Hepatocyte (in vitro differentiated cells): ENCODE data around the gene AANAT. TPM values are rescaled to one million over a fixed set of nuclear protein-coding genes. Genes with fewer than 3 reads are reported as not detected.

ENCODE experiments used
- DNase-seq: peaks from one replicate; pipeline ENCODE4 v3.0.0-alpha.2; 2016; ENCODE audit warnings: low spot score
- H2AFZ ChIP-seq: fragments of 200-600 bp; sonication (generic); 2 replicates; pipeline ENCODE4 v1.6.0; 2016; ENCODE audit warnings: antibody characterized with exemption, mild to moderate bottlenecking
- H3K27ac ChIP-seq: fragments of 200-600 bp; sonication (generic); 2 replicates; pipeline ENCODE4 v1.5.1; 2016; ENCODE audit warnings: mild to moderate bottlenecking
- H3K27me3 ChIP-seq: fragments of 200-600 bp; sonication (generic); 2 replicates; pipeline ENCODE4 v1.6.1; 2016
- H3K36me3 ChIP-seq: fragments of 200-600 bp; sonication (generic); replicated peaks from 2 replicates; pipeline ENCODE4 v1.5.1; 2016; ENCODE audit warnings: low read depth; ENCODE audit not compliant: insufficient read depth
- H3K4me1 ChIP-seq: fragments of 200-600 bp; sonication (generic); 2 replicates; pipeline ENCODE4 v1.5.1; 2016; ENCODE audit warnings: mild to moderate bottlenecking, moderate library complexity; ENCODE audit not compliant: insufficient read depth
- H3K4me2 ChIP-seq: fragments of 200-600 bp; sonication (generic); 2 replicates; pipeline ENCODE4 v1.6.0; 2016
- H3K4me3 ChIP-seq: fragments of 200-600 bp; sonication (generic); 2 replicates; pipeline ENCODE4 v1.5.1; 2016; ENCODE audit warnings: mild to moderate bottlenecking
- H3K79me2 ChIP-seq: fragments of 200-600 bp; sonication (generic); 2 replicates; pipeline ENCODE4 v1.6.0; 2017; ENCODE audit warnings: mild to moderate bottlenecking
- H3K9me2 ChIP-seq: fragments of 200-600 bp; sonication (generic); replicated peaks from 2 replicates; pipeline ENCODE4 v1.6.0; 2017; ENCODE audit warnings: mild to moderate bottlenecking; ENCODE audit not compliant: insufficient read depth
- H3K9me3 ChIP-seq: fragments of 200-600 bp; sonication (generic); 2 replicates; pipeline ENCODE4 v1.5.1; 2016; ENCODE audit warnings: low read depth, mild to moderate bottlenecking
- H4K20me1 ChIP-seq: fragments of 200-600 bp; sonication (generic); 2 replicates; pipeline ENCODE4 v1.6.0; 2016; ENCODE audit warnings: mild to moderate bottlenecking; ENCODE audit not compliant: insufficient read depth, poor library complexity, severe bottlenecking
- EZH2 ChIP-seq: fragments of 200-600 bp; sonication (generic); IDR thresholded peaks from 2 replicates; pipeline ENCODE4 v1.6.1; 2016; ENCODE audit warnings: antibody characterized with exemption, mild to moderate bottlenecking, borderline replicate concordance
- EZH2phosphoT487 ChIP-seq: fragments of 200-600 bp; sonication (generic); IDR thresholded peaks from one replicate; pipeline ENCODE4 v1.6.1; 2018; ENCODE audit warnings: antibody characterized with exemption, mild to moderate bottlenecking, low read depth, moderate library complexity; ENCODE audit not compliant: unreplicated experiment, severe bottlenecking
- WGBS: methylation state at CpG from one replicate; pipeline ENCODE4 v1.1.6; 2016; ENCODE audit warnings: low lambda C conversion rate; ENCODE audit errors: missing lambda C conversion rate; 5-methylcytosine and 5-hydroxymethylcytosine counted together
- polyA plus RNA-seq: library from polyadenylated mRNA; unstranded; fragments of >200 nt; fragmentation: Nextera tagmentation; extraction: Ambion mirVana; gene quantifications from 2 replicates; pipeline ENCODE4 v1.2.1, GENCODE V29; 2016
- total RNA-seq: library from RNA; depleted of rRNA; stranded (reverse); fragments of >200 nt; gene quantifications from 2 replicates; pipeline ENCODE4 v1.2.3, GENCODE V29; 2014
- TF ChIP-seq, protein P1 (sequence below): fragments of 200-600 bp; sonication (generic); IDR thresholded peaks from 2 replicates; pipeline ENCODE4 v1.5.1; 2016; ENCODE audit warnings: antibody characterized with exemption, mild to moderate bottlenecking; ENCODE audit not compliant: poor library complexity

AANAT gene
- total and polyA plus RNA-seq, 2 experiments from 2014 or later, result not detected

DNA sequence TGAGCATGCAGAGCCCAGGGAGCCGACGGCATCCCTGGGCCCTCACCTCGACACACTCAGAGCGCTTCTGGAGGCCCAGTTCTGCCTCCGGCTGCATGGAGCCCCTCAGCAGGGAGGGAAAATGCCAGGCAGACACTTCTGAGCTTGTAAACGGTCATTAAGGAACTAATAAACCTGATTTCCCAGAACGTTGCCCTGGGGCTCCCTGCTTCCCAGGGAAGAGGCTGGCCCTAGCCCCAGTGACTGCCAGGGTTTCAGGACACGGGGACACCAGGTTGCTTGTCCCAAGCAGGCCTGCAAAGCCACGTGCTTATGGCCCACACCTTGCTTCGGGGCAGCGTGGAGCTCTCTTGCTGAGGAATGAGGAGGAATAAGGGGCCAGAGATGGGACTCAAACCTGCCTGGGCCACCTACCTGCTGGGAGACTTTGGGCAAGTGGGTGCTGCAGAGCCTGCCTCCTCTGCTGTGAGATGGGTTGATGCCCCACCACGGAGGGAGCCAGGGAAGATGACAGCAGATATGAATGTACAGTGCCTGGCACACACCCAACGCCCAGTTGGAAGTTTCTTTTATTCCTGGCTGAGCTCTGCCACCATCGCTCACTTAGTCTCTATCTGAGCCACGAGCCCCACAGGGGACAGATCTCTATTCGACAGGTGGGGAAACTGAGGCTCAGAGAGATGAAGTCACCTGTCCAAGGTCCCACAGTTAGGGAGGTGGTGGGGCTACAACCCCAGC is 28.4 kb downstream of the AANAT start:
- 70% methylated on average over 15 of the region's 16 CpGs for WGBS
- Histone ChIP-seq H3K4me2 (no peak overlapping the region), H4K20me1 (no peaks in the 10 kb centered on the region), H3K36me3 (no peaks in the 10 kb centered on the region), H3K9me2 (no peaks in the 10 kb centered on the region), H3K9me3 (no peaks in the 10 kb centered on the region), H3K4me1 (peaks cover 41% of the 10 kb centered on the region), H3K4me3 (no peak overlapping the region), H3K79me2 (peaks cover 10% of the 10 kb centered on the region), H2AFZ (no peak overlapping the region), H3K27ac (no peak overlapping the region), H3K27me3 (no peaks in the 10 kb centered on the region)
- DNase-seq, result no peak
- TF ChIP-seq, protein P1, sequence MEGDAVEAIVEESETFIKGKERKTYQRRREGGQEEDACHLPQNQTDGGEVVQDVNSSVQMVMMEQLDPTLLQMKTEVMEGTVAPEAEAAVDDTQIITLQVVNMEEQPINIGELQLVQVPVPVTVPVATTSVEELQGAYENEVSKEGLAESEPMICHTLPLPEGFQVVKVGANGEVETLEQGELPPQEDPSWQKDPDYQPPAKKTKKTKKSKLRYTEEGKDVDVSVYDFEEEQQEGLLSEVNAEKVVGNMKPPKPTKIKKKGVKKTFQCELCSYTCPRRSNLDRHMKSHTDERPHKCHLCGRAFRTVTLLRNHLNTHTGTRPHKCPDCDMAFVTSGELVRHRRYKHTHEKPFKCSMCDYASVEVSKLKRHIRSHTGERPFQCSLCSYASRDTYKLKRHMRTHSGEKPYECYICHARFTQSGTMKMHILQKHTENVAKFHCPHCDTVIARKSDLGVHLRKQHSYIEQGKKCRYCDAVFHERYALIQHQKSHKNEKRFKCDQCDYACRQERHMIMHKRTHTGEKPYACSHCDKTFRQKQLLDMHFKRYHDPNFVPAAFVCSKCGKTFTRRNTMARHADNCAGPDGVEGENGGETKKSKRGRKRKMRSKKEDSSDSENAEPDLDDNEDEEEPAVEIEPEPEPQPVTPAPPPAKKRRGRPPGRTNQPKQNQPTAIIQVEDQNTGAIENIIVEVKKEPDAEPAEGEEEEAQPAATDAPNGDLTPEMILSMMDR, result no peak
- no peak for TF ChIP-seq EZH2phosphoT487
- no peak for TF ChIP-seq EZH2

DNA sequence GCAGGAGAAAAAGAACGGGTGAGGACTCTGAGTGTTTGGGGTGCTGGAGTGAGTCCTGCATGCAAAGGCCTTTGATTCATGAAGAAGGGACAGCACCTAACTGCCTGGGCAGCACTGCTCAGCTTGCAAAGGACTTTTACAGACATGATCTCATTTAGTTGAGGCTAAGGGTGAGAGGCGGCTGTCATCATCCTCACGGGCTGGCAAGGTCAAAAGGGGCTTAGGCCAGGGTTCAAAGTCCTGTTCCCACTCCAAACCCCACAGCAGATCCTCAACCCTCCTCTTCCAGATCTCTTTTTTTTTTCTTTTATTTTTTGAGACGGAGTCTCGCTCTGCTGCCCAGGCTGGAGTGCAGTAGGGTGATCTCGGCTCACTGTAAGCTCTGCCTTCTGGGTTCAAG is 29.1 kb downstream of the AANAT start:
- Histone ChIP-seq H3K27me3 (no peaks in the 10 kb centered on the region), H4K20me1 (no peaks in the 10 kb centered on the region), H3K27ac (no peak overlapping the region), H3K4me2 (no peak overlapping the region), H3K36me3 (no peaks in the 10 kb centered on the region), H2AFZ (no peak overlapping the region), H3K4me3 (no peak overlapping the region), H3K79me2 (peaks cover 11% of the 10 kb centered on the region), H3K9me3 (no peaks in the 10 kb centered on the region), H3K9me2 (no peaks in the 10 kb centered on the region), H3K4me1 (peaks cover 41% of the 10 kb centered on the region)
- TF ChIP-seq, protein P1, result no peak
- TF ChIP-seq EZH2phosphoT487, result no peak
- no peak for TF ChIP-seq EZH2
- 92% methylated on average over 6 of the region's 6 CpGs for WGBS
- no peak for DNase-seq

DNA sequence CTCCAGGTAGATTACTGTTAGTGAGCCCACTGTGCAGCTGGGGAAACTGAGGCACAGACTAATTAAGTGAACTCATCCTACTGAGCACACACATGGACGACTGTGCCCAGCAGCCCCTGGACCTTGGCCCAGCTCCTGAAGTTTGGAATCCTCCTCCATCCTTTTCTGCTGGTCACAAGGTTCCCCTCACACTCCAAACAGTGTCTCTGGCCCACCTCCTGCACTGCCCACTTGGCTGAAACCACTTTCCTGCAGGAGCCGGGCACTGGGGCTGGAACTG is 30.2 kb downstream of the AANAT start:
- no peak for DNase-seq
- Histone ChIP-seq H3K4me2 (peak overlapping the region; percentile 18), H3K27me3 (no peaks in the 10 kb centered on the region), H3K9me3 (no peaks in the 10 kb centered on the region), H2AFZ (no peak overlapping the region), H3K27ac (peak overlapping the region; percentile 51), H4K20me1 (no peaks in the 10 kb centered on the region), H3K36me3 (no peaks in the 10 kb centered on the region), H3K4me3 (no peak overlapping the region), H3K79me2 (peaks cover 11% of the 10 kb centered on the region), H3K4me1 (peaks cover 39% of the 10 kb centered on the region), H3K9me2 (no peaks in the 10 kb centered on the region)
- WGBS, result 78% methylated on average over 2 of the region's 2 CpGs
- TF ChIP-seq, protein P1, result no peak
- TF ChIP-seq EZH2phosphoT487 (no peak), EZH2 (no peak)
